A673 (cell line): ENCODE results near the gene TRAM2.

Experiments
- EZH2 ChIP-seq: fragments of 200-600 bp; sonication (generic); IDR thresholded peaks from 2 replicates; pipeline ENCODE4 v1.6.1; 2017; ENCODE audit warnings: borderline replicate concordance, low read depth, mild to moderate bottlenecking, mixed read lengths, antibody characterized with exemption, low read length; ENCODE audit not compliant: poor library complexity, severe bottlenecking
- TF ChIP-seq, protein P1 (sequence below): fragments of 300-800, 200-600 bp; sonication (generic); conservative IDR thresholded peaks from 2 replicates; pipeline ENCODE4 v1.5.1; 2017; ENCODE audit warnings: low read depth, mild to moderate bottlenecking, antibody characterized with exemption, low read length, moderate library complexity, mixed read lengths

- TF ChIP-seq, protein P1, sequence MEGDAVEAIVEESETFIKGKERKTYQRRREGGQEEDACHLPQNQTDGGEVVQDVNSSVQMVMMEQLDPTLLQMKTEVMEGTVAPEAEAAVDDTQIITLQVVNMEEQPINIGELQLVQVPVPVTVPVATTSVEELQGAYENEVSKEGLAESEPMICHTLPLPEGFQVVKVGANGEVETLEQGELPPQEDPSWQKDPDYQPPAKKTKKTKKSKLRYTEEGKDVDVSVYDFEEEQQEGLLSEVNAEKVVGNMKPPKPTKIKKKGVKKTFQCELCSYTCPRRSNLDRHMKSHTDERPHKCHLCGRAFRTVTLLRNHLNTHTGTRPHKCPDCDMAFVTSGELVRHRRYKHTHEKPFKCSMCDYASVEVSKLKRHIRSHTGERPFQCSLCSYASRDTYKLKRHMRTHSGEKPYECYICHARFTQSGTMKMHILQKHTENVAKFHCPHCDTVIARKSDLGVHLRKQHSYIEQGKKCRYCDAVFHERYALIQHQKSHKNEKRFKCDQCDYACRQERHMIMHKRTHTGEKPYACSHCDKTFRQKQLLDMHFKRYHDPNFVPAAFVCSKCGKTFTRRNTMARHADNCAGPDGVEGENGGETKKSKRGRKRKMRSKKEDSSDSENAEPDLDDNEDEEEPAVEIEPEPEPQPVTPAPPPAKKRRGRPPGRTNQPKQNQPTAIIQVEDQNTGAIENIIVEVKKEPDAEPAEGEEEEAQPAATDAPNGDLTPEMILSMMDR, result no peak
- TF ChIP-seq EZH2, result no peak
Observed at GRCh38 chr6:52553158-52553557, 23.7 kb downstream of the TRAM2 start.
